Fibroblast of pulmonary artery (primary cell): ENCODE results near the gene LRTM2.

Experiments used
- DNase-seq: peaks from one replicate; pipeline ENCODE4 v3.0.0-alpha.2; 2010; ENCODE audit warnings: low read depth
- H3K4me3 ChIP-seq: replicated peaks from 2 replicates; pipeline ENCODE4 v1.5.1; 2011; ENCODE audit warnings: low read depth, mild to moderate bottlenecking, control low read depth, low read length, moderate library complexity
- CTCF ChIP-seq: IDR thresholded peaks from 2 replicates; pipeline ENCODE4 v1.5.1; 2011; ENCODE audit warnings: mild to moderate bottlenecking, control low read depth, low read length, inconsistent platforms; ENCODE audit errors: missing control alignments

Gene LRTM2

GRCh38 chr12:1819571-1819970, 794 bp upstream of the LRTM2 start:
- no peak for TF ChIP-seq CTCF
- H3K4me3 ChIP-seq, result no peak overlapping the region
- DNase-seq, result no peak

DNA sequence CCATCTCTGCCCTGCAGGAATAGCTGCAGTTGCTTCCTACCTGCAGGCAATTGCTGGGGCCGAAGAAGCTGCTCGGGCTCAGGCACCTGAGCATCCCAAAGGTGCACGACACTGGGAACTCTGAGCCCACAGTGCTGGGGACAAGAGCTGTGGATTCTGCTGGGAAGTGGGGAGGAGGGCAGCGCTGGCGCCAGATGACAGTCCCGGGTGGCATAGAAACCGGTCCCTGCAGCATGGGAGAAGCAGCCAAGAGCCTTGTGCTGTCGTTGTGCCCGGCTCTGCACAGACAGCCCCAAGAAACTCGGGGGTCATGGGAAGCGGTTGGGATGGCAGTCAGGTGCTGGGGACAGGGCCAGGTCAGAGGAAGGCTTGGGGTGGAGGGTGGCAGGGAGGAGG, 529 bp downstream of the LRTM2 start:
- no peak for DNase-seq
- TF ChIP-seq CTCF, result no peak
- H3K4me3 ChIP-seq, result no peak overlapping the region

DNA sequence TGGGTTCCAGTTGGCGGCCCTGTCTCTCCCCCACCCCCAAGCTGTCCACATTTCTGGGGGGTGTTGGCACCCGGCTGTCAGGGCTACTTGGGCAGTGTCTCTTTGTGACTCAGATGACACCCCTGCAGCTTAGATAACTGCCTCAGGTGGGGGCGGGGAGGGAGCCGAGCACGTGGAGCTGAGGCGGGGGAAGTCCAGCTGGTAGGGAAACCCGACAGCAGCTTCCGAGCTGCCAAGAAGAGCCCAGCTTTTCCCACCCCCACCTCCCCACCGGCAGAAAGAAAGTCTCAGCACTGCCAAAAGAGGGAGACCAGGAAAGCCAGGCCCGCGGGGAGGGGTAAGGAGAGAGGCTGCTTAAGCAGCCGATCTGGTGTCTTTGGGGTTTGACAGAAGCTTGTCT, 1.4 kb downstream of the LRTM2 start:
- TF ChIP-seq CTCF, result no peak

GRCh38 chr12:1822699-1823098, 2.3 kb downstream of the LRTM2 start:
- no peak for DNase-seq
- H3K4me3 ChIP-seq, result no peak overlapping the region
- no peak for TF ChIP-seq CTCF

More for the DNA sequence above, 1.4 kb downstream of the LRTM2 start:
- DNase-seq, result no peak
- H3K4me3 ChIP-seq, result no peak overlapping the region

- DNase-seq, result no peak
- no peak for TF ChIP-seq CTCF
Observed at GRCh38 chr12:1823237-1823636, 2.9 kb downstream of the LRTM2 start.

GRCh38 chr12:1825382-1826102, 5.2 kb downstream of the LRTM2 start:
- no peak for TF ChIP-seq CTCF
- no peak for DNase-seq
- no peak overlapping the region for H3K4me3 ChIP-seq

More at GRCh38 chr12:1823237-1823636, 2.9 kb downstream of the LRTM2 start:
- no peak overlapping the region for H3K4me3 ChIP-seq

DNA sequence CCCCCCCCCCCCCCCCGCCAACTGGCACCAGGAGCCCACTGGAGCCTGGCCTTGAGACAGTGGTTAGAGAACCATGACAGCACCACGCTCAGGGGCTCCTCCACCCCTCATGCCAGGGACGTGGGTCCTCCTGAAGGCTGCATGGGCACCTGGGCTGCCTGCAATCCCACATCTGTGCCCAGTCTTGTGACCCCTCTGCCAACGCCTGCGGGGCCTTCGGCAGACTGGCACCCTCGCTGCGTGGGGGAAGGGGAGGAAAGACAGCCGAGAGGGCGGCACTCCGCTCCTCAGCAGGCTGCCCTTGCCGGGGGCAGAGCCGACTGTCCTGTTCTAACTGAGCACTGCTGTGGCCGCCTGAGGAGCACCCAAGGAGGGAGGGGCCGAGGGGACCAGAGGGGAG, 6.0 kb downstream of the LRTM2 start:
- DNase-seq, result no peak
- H3K4me3 ChIP-seq, result no peak overlapping the region
- no peak for TF ChIP-seq CTCF
